ENCODE data around the gene CCNY.
"Not testable (repeated sequence)": the region's sequence is repeated elsewhere in the genome, so short reads cannot be mapped to it uniquely, and the experiment has no call there.

CCNY gene

DNA sequence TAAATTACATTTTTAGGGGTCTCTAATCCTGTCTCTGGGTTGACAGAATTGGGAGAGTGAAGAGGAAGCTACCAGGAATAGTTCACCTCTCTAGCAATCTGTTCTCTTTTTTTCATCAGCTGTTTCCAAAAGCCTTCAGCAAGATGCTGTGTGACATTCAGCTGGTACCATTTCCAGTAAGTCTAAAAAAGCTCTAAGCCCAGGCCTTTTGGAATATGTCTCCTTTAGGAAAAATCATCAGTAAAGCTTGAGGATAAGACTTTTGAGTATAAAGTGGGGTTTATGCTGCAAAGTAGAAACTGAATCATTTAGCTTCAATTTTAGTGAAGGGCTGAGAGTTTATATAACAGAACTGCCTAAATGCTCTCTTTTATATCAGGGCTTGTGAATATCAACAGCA, 81.5 kb downstream of the CCNY start:
- no peaks in the 10 kb centered on the region for H3K27me3 ChIP-seq (ENCODE audit: insufficient read depth, insufficient read length)
- H3K9ac ChIP-seq (ENCODE audit: insufficient read length, low read depth): no peak overlapping the region
- no peak for DNase-seq (ENCODE audit: low read depth, low spot score)
- no peak overlapping the region for H3K4me3 ChIP-seq (ENCODE audit: insufficient read length, low read depth)
- H3K9me3 ChIP-seq (ENCODE audit: insufficient read depth, low read length): no peaks in the 10 kb centered on the region
- no peak for TF ChIP-seq ZNF274 (IDR thresholded peaks at IDR 0.05; ENCODE audit: low read depth, low read length)
- TF ChIP-seq YY1 (IDR thresholded peaks at IDR 0.05; ENCODE audit: insufficient read depth, insufficient read length): no peak
- no peak for TF ChIP-seq SUZ12 (IDR thresholded peaks at IDR 0.05; ENCODE audit: extremely low read depth, insufficient read depth, insufficient read length)
- peaks cover 4% of the 10 kb centered on the region for H3K4me1 ChIP-seq (ENCODE audit: insufficient read depth, insufficient read length)
- H3K36me3 ChIP-seq (ENCODE audit: insufficient read depth, insufficient read length, low read length): no peaks in the 10 kb centered on the region

DNA sequence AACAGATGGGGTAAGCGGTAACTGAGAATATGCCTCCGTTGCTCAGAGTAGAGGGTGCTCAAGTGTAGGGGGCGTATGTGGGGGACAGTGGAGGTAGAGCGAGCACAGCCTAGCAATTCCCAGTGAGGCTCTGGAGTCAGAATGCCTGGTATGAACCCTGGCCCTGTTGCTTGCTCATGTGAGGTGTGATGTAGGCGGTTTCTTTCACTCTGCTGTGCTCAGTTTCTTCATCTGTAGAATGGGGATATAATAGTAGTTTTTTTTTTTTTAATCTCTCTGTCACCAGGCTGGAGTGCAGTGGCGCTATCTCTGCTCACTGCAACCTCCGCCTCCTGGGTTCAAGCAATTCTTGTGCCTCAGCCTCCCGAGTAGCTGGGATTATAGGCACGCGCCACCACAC, 82.3 kb downstream of the CCNY start:
- H3K9ac ChIP-seq (ENCODE audit: insufficient read length, low read depth); H3K4me1 ChIP-seq (ENCODE audit: insufficient read depth, insufficient read length); H3K9me3 ChIP-seq (ENCODE audit: insufficient read depth, low read length); H3K36me3 ChIP-seq (ENCODE audit: insufficient read depth, insufficient read length, low read length); H3K27me3 ChIP-seq (ENCODE audit: insufficient read depth, insufficient read length); DNase-seq (ENCODE audit: low read depth, low spot score); H3K4me3 ChIP-seq (ENCODE audit: insufficient read length, low read depth): not testable (repeated sequence)

DNA sequence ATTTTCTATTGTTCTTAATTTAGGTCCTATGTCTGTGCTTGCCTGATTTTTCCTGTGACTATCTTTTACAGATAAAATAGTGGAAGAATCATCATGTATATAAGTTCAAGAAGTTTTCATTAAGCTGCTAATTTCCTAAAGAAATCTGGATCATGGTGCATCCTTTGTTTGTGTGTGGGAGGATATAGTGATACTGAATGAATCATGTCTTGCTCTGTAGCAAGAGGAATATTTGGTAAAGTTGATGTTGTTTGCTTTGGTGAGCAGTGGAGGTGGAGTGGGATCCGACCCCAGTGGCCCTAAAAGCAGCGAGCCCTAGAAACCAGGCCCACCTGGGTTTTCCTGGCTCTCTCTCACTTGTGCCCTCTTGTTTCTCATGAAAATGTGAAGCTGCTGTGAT, 83.7 kb downstream of the CCNY start:
- H3K36me3 ChIP-seq (ENCODE audit: insufficient read depth, insufficient read length, low read length): no peaks in the 10 kb centered on the region
- H3K9ac ChIP-seq (ENCODE audit: insufficient read length, low read depth): no peak overlapping the region
- H3K4me1 ChIP-seq (ENCODE audit: insufficient read depth, insufficient read length): peaks cover 4% of the 10 kb centered on the region
- H3K27me3 ChIP-seq (ENCODE audit: insufficient read depth, insufficient read length): no peaks in the 10 kb centered on the region
- no peak overlapping the region for H3K4me3 ChIP-seq (ENCODE audit: insufficient read length, low read depth)
- no peak for TF ChIP-seq SUZ12 (IDR thresholded peaks at IDR 0.05; ENCODE audit: extremely low read depth, insufficient read depth, insufficient read length)
- no peak for TF ChIP-seq ZNF274 (IDR thresholded peaks at IDR 0.05; ENCODE audit: low read depth, low read length)
- TF ChIP-seq YY1 (IDR thresholded peaks at IDR 0.05; ENCODE audit: insufficient read depth, insufficient read length): no peak
- no peak for DNase-seq (ENCODE audit: low read depth, low spot score)
- no peaks in the 10 kb centered on the region for H3K9me3 ChIP-seq (ENCODE audit: insufficient read depth, low read length)

DNA sequence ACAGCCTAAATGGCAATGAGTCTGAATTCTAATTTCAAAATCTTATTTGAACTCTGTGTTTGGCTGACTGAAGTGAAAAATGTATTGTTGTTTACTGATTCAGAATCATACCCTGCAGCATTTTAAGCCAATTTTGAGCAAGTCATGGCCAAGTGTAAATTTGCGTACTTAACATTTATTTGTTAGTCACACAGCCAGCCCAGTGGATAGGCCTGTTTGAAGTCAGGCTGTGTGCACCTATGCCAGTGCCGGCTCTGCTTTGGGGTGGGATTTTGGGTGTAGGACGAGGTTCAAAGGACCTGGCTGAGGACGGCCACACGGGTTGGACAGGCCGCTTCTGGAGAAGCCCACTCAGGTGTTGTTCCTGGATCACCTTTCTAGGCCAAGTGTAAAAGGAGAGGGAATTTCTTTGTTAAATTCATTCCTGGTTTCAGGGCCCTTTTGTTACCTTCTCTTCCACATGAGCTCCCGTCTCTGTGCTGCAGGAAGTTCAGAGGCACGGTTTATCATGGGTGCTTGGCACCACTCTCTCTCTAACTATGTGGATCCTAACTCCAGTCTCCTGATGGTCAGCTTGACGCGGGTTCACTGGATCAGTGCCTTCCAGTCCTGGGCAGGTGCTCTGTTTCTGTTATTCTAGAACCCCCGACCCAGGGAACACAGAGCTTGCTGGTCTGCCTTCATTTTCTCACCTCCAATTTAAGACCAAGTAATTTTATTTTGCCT, 84.7 kb downstream of the CCNY start:
- Histone ChIP-seq H3K4me1 (ENCODE audit: insufficient read depth, insufficient read length) (peaks cover 4% of the 10 kb centered on the region), H3K9me3 (ENCODE audit: insufficient read depth, low read length) (no peaks in the 10 kb centered on the region), H3K9ac (ENCODE audit: insufficient read length, low read depth) (peak overlapping the region; percentile 0), H3K36me3 (ENCODE audit: insufficient read depth, insufficient read length, low read length) (no peaks in the 10 kb centered on the region), H3K27me3 (ENCODE audit: insufficient read depth, insufficient read length) (no peaks in the 10 kb centered on the region), H3K4me3 (ENCODE audit: insufficient read length, low read depth) (no peak overlapping the region)
- no peak for TF ChIP-seq SUZ12 (IDR thresholded peaks at IDR 0.05; ENCODE audit: extremely low read depth, insufficient read depth, insufficient read length)
- TF ChIP-seq ZNF274 (IDR thresholded peaks at IDR 0.05; ENCODE audit: low read depth, low read length): no peak
- no peak for TF ChIP-seq YY1 (IDR thresholded peaks at IDR 0.05; ENCODE audit: insufficient read depth, insufficient read length)
- DNase-seq (ENCODE audit: low read depth, low spot score): no peak

DNA sequence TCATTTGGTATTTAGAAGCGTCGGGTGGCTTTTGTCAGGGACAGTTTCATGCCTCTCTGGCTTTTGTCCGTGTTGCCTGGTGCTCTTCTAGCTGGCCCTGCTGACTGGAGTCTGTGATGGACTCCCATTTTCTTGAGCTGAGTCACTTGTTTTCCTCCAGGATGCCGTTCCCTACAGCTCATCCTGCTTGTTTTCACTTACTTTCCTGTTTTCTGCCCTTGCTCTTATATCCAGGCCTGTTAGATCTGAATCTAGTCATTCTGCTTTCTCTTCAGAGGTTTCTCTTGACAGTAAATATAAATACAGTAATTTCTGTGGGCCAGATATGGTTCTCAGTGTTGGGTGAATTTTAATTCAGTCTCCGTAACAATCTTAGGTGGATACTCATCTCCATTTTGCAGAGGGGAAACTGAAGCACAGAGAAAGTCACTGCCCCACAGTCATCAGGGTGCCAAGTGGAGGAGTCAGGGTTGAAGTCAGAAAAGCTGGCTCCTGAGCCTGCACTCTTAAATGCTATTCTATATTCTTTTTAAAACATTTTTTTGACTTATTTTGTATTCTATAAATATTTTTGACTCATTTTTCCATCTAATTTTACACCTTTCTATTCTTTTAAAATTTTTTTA, 85.4 kb downstream of the CCNY start:
- Histone ChIP-seq H3K9ac (ENCODE audit: insufficient read length, low read depth) (peak overlapping the region; percentile 0), H3K4me3 (ENCODE audit: insufficient read length, low read depth) (no peak overlapping the region), H3K4me1 (ENCODE audit: insufficient read depth, insufficient read length) (peaks cover 4% of the 10 kb centered on the region), H3K36me3 (ENCODE audit: insufficient read depth, insufficient read length, low read length) (no peaks in the 10 kb centered on the region), H3K27me3 (ENCODE audit: insufficient read depth, insufficient read length) (no peaks in the 10 kb centered on the region), H3K9me3 (ENCODE audit: insufficient read depth, low read length) (no peaks in the 10 kb centered on the region)
- TF ChIP-seq ZNF274 (IDR thresholded peaks at IDR 0.05; ENCODE audit: low read depth, low read length) (no peak), SUZ12 (IDR thresholded peaks at IDR 0.05; ENCODE audit: extremely low read depth, insufficient read depth, insufficient read length) (no peak)
- no peak for DNase-seq (ENCODE audit: low read depth, low spot score)

DNA sequence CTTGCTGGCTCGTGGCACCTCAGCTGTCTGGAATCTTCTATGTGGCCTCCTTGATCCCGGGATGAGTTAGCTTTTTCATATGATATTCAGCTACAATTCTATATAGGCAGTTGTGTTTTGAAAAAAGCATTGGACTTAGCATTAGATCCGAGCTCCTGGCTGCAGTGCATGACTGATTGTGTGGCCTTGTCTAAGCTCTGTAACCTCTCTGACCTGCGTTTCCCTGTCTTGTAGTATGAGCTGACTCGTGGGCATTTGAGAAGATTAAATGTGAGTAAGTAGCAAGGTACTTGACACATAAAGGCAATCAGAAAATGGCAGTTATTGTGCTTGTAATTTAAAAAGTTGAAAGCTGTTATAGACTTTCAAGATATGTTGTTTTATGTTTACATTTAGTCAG, 85.9 kb downstream of the CCNY start:
- Histone ChIP-seq H3K36me3 (ENCODE audit: insufficient read depth, insufficient read length, low read length) (no peaks in the 10 kb centered on the region), H3K9me3 (ENCODE audit: insufficient read depth, low read length) (no peaks in the 10 kb centered on the region), H3K4me1 (ENCODE audit: insufficient read depth, insufficient read length) (peaks cover 4% of the 10 kb centered on the region), H3K4me3 (ENCODE audit: insufficient read length, low read depth) (no peak overlapping the region), H3K9ac (ENCODE audit: insufficient read length, low read depth) (no peak overlapping the region), H3K27me3 (ENCODE audit: insufficient read depth, insufficient read length) (no peaks in the 10 kb centered on the region)
- no peak for DNase-seq (ENCODE audit: low read depth, low spot score)
- TF ChIP-seq YY1 (IDR thresholded peaks at IDR 0.05; ENCODE audit: insufficient read depth, insufficient read length) (no peak), SUZ12 (IDR thresholded peaks at IDR 0.05; ENCODE audit: extremely low read depth, insufficient read depth, insufficient read length) (no peak), ZNF274 (IDR thresholded peaks at IDR 0.05; ENCODE audit: low read depth, low read length) (no peak)

DNA sequence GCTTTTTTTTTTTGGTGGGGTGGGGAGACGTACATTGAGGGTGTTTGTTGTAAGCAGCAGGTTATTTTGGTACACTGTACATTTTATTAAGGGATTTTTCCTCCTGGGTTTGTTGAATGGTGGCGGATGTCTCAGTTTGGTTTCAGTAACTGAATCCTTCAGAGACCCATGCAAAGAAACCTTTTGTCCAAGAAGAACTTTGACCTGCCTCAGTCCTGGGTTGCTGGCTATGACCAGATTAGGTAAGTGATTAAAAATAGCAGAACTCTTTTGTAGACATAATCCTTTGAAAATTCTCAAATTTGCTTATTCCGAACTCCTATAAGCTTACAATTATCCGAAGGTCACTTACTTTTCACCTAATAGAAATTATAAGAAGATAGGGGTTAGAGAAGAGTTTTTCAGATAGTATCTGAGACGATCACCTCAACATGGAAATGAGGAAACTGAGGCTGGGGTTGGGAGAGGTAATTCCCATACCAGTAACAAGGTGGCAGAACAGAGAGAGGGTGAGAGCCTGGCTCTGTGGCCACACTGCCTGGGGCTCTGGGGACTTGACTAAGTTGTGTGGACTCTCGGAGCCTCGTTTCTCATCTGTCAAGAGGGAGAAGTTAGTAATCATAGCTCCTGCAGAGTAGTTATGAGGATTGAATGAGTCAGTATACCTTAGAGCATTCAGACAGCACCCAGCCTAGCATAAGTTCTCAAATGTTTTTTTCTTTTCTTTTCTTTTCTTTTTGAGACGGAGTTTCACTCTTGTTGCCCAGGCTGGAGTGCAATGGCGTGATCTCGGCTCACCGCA, 87.4 kb downstream of the CCNY start:
- Histone ChIP-seq H3K36me3 (ENCODE audit: insufficient read depth, insufficient read length, low read length) (no peaks in the 10 kb centered on the region), H3K4me1 (ENCODE audit: insufficient read depth, insufficient read length) (peaks cover 2% of the 10 kb centered on the region)
- no peak for DNase-seq (ENCODE audit: low read depth, low spot score)

More for the DNA sequence above, 87.4 kb downstream of the CCNY start:
- Histone ChIP-seq H3K27me3 (ENCODE audit: insufficient read depth, insufficient read length) (no peaks in the 10 kb centered on the region), H3K4me3 (ENCODE audit: insufficient read length, low read depth) (no peak overlapping the region), H3K9ac (ENCODE audit: insufficient read length, low read depth) (no peak overlapping the region), H3K9me3 (ENCODE audit: insufficient read depth, low read length) (no peaks in the 10 kb centered on the region)
- no peak for TF ChIP-seq SUZ12 (IDR thresholded peaks at IDR 0.05; ENCODE audit: extremely low read depth, insufficient read depth, insufficient read length)
- TF ChIP-seq YY1 (IDR thresholded peaks at IDR 0.05; ENCODE audit: insufficient read depth, insufficient read length): no peak
- no peak for TF ChIP-seq ZNF274 (IDR thresholded peaks at IDR 0.05; ENCODE audit: low read depth, low read length)
